H1 (cell line): ENCODE data around the gene ZSCAN20. TPM values are rescaled to one million over a fixed set of nuclear protein-coding genes. Genes with fewer than 3 reads are reported as not detected.

Source experiments
- CTCF ChIA-PET: fragments of 300-600 bp; sonication (Branson Sonifier 250); formaldehyde crosslinking; loops from one replicate; lab custom pipeline; 2021; ENCODE audit not compliant: partially characterized antibody; lab: Charles Lee
- POLR2A ChIA-PET: fragments of 300-600 bp; sonication (Branson Sonifier 250); formaldehyde crosslinking; loops from one replicate; lab custom pipeline; 2021; ENCODE audit warnings: inconsistent platforms; ENCODE audit not compliant: partially characterized antibody; lab: Charles Lee
- DNase-seq, 2 experiments: peaks; one replicate each; pipeline versions ENCODE4 v3.0.0 to v3.0.0-alpha.2; 2010 to 2022; ENCODE audit warnings: low spot score in 2 of 2, low read depth in 1 of 2, mixed read lengths in 1 of 2
- FAIRE-seq: peaks from 2 replicates; lab custom pipeline; 2011; peaks lifted over from hg19 to GRCh38; lab: Jason Lieb, UNC
- H2AFZ ChIP-seq: 2 replicates; pipeline ENCODE4 v1.8.1; 2012; ENCODE audit warnings: low read length, inconsistent platforms
- H2AK5ac ChIP-seq: 2 replicates; pipeline ENCODE4 v1.6.1; 2013; ENCODE audit warnings: low read depth, low read length
- H2BK120ac ChIP-seq: replicated peaks from 2 replicates; pipeline ENCODE3; 2013; ENCODE audit warnings: low read depth, low read length, inconsistent platforms
- H2BK12ac ChIP-seq: 2 replicates; pipeline ENCODE4 v1.6.1; 2013; ENCODE audit warnings: low read depth, low read length
- H2BK15ac ChIP-seq: 2 replicates; pipeline ENCODE4 v1.6.1; 2013; ENCODE audit warnings: low read length
- H2BK20ac ChIP-seq: 2 replicates; pipeline ENCODE4 v1.6.1; 2013; ENCODE audit warnings: low read length
- H2BK5ac ChIP-seq: 2 replicates; pipeline ENCODE4 v1.6.1; 2013; ENCODE audit warnings: low read depth, low read length
- H3K14ac ChIP-seq: 2 replicates; pipeline ENCODE4 v1.6.1; 2013; ENCODE audit warnings: inconsistent platforms; ENCODE audit not compliant: insufficient read length
- H3K18ac ChIP-seq: 2 replicates; pipeline ENCODE4 v1.6.1; 2013; ENCODE audit warnings: low read length; ENCODE audit errors: extremely low read depth
- H3K23ac ChIP-seq: 2 replicates; pipeline ENCODE4 v1.6.1; 2013; ENCODE audit warnings: inconsistent platforms; ENCODE audit not compliant: insufficient read length
- H3K23me2 ChIP-seq: 2 replicates; pipeline ENCODE4 v1.6.1; 2013; ENCODE audit warnings: low read depth, low read length
- H3K27ac ChIP-seq: 2 replicates; pipeline ENCODE4 v1.6.1; 2011; ENCODE audit warnings: low read depth, low read length, inconsistent platforms
- H3K27me3 ChIP-seq, 4 experiments: replicated peaks in 1 of 4; 1 replicate in 1 of 4; 2 replicates in 3 of 4; pipeline versions ENCODE4 v1.6.1 to v1.8.1; 2011 to 2013; ENCODE audit warnings: low read length in 3 of 4, mild to moderate bottlenecking in 3 of 4, inconsistent platforms in 2 of 4, mixed read lengths in 2 of 4, moderate library complexity in 1 of 4; ENCODE audit not compliant: control insufficient read depth in 3 of 4, insufficient read depth in 3 of 4; ENCODE audit errors: extremely low read depth in 1 of 4
- H3K36me3 ChIP-seq, 4 experiments: 2 replicates each; pipeline versions ENCODE4 v1.6.1 to v1.8.1; 2011 to 2013; ENCODE audit warnings: mild to moderate bottlenecking in 4 of 4, low read length in 3 of 4, moderate library complexity in 2 of 4, control low read depth in 1 of 4, inconsistent platforms in 1 of 4; ENCODE audit not compliant: insufficient read depth in 4 of 4, control insufficient read depth in 2 of 4
- H3K4ac ChIP-seq: replicated peaks from 2 replicates; pipeline ENCODE3; 2013; ENCODE audit warnings: low read length, low read depth, mixed read lengths, inconsistent platforms; ENCODE audit not compliant: insufficient read length
- H3K4me1 ChIP-seq, 4 experiments: replicated peaks in 1 of 4; 1 replicate in 1 of 4; 2 replicates in 3 of 4; pipeline versions ENCODE4 v1.6.1 to v1.8.1; 2011 to 2013; ENCODE audit warnings: low read length in 3 of 4, inconsistent platforms in 2 of 4, mixed read lengths in 1 of 4; ENCODE audit not compliant: insufficient read depth in 4 of 4, control insufficient read depth in 3 of 4
- H3K4me2 ChIP-seq, 2 experiments: 2 replicates each; pipeline versions ENCODE4 v1.6.1 to v1.8.1; 2011 to 2013; ENCODE audit warnings: low read depth in 2 of 2, low read length in 2 of 2, control low read depth in 1 of 2, inconsistent platforms in 1 of 2, mild to moderate bottlenecking in 1 of 2; ENCODE audit not compliant: insufficient read depth in 1 of 2
- H3K4me3 ChIP-seq, 4 experiments: fragments of 200-600, 300-600 bp in 1 of 4; sonication (generic), shearing (Covaris generic), sonication (Bioruptor Twin) in 1 of 4; 2 replicates each; pipeline versions ENCODE4 v1.5.1 to v1.8.1; 2011 to 2016; ENCODE audit warnings: low read length in 4 of 4, low read depth in 3 of 4, control low read depth in 2 of 4, inconsistent platforms in 2 of 4, mild to moderate bottlenecking in 2 of 4, mixed read lengths in 1 of 4, moderate library complexity in 1 of 4; ENCODE audit not compliant: insufficient read depth in 2 of 4; ENCODE audit errors: extremely low read depth in 1 of 4
- H3K56ac ChIP-seq: replicated peaks from 2 replicates; pipeline ENCODE3; 2013; ENCODE audit warnings: low read depth, mild to moderate bottlenecking, mixed read lengths, low read length, inconsistent platforms; ENCODE audit not compliant: insufficient read length
- H3K79me1 ChIP-seq: 2 replicates; pipeline ENCODE4 v1.6.1; 2013; ENCODE audit warnings: low read depth, low read length, control low read depth
- H3K79me2 ChIP-seq, 2 experiments: 2 replicates each; pipeline versions ENCODE4 v1.6.1 to v1.8.1; 2012 to 2013; ENCODE audit warnings: low read length in 2 of 2, mild to moderate bottlenecking in 2 of 2, inconsistent platforms in 1 of 2; ENCODE audit not compliant: insufficient read depth in 2 of 2, control insufficient read depth in 1 of 2
- H3K9ac ChIP-seq, 4 experiments: replicated peaks in 1 of 4; 1 replicate in 1 of 4; 2 replicates in 3 of 4; pipeline versions ENCODE4 v1.6.1 to v1.8.1; 2011 to 2013; ENCODE audit warnings: low read depth in 3 of 4, low read length in 3 of 4, control low read depth in 2 of 4, mild to moderate bottlenecking in 2 of 4, moderate library complexity in 2 of 4, inconsistent platforms in 1 of 4; ENCODE audit errors: extremely low read depth in 1 of 4
- H3K9me3 ChIP-seq, 2 experiments: 2 replicates each; pipeline versions ENCODE4 v1.6.1 to v1.8.1; 2012 to 2013; ENCODE audit warnings: mild to moderate bottlenecking in 2 of 2, moderate library complexity in 2 of 2, control low read depth in 1 of 2, inconsistent platforms in 1 of 2, low read depth in 1 of 2, low read length in 1 of 2, mixed read lengths in 1 of 2; ENCODE audit not compliant: insufficient read depth in 2 of 2
- H4K20me1 ChIP-seq, 2 experiments: replicated peaks in 1 of 2; 2 replicates each; pipeline versions ENCODE3 to v1.8.1; 2011 to 2013; ENCODE audit warnings: inconsistent platforms in 2 of 2, low read length in 2 of 2, mild to moderate bottlenecking in 1 of 2; ENCODE audit not compliant: insufficient read depth in 2 of 2, control insufficient read depth in 1 of 2
- H4K5ac ChIP-seq: 2 replicates; pipeline ENCODE4 v1.6.1; 2013; ENCODE audit warnings: low read length, low read depth, mixed read lengths, inconsistent platforms; ENCODE audit not compliant: insufficient read length
- H4K8ac ChIP-seq: 2 replicates; pipeline ENCODE4 v1.8.0; 2013; ENCODE audit warnings: mild to moderate bottlenecking, moderate library complexity, low read length, inconsistent platforms; ENCODE audit not compliant: insufficient read depth; ENCODE audit errors: extremely low read depth
- H4K91ac ChIP-seq: replicated peaks from 2 replicates; pipeline ENCODE3; 2013; ENCODE audit warnings: low read length, mixed read lengths, inconsistent platforms; ENCODE audit not compliant: insufficient read length
- WGBS, 2 experiments: shearing (Covaris generic) in 1 of 2; methylation state at CpG; one replicate each; pipeline versions ENCODE4 v1.1.6 to v1.1.7; 2013 to 2015; ENCODE audit warnings: low lambda C conversion rate in 2 of 2, mixed read lengths in 2 of 2, inconsistent platforms in 1 of 2, low coverage in 1 of 2, missing lambda C conversion rate in 1 of 2; ENCODE audit not compliant: insufficient replicate concordance in 2 of 2, insufficient coverage in 1 of 2, insufficient read length in 1 of 2; ENCODE audit errors: extremely low coverage in 1 of 2, missing lambda C conversion rate in 1 of 2; 5-methylcytosine and 5-hydroxymethylcytosine counted together
- polyA plus RNA-seq, 7 experiments: library from polyadenylated mRNA; depleted of rRNA in 3 of 7; stranded (reverse) in 5 of 7; unstranded in 2 of 7; fragments of >200 nt in 5 of 7; fragments of 200-250 nt in 2 of 7; gene quantifications; 1 replicate in 5 of 7; 2 replicates in 1 of 7; 4 replicates in 1 of 7; pipeline versions ENCODE4 v1.2.1 to v1.2.3, GENCODE V29; 2011 to 2013; ENCODE audit warnings: missing spikeins in 2 of 7, mixed read lengths in 2 of 7
- total RNA-seq: library from RNA; stranded (reverse); fragmentation: NEBNext Ultra II Directional; extraction: Animal tissue kit (Norgen Biotek cat#: 25700); gene quantifications from 2 replicates; pipeline ENCODE4 v1.2.1, GENCODE V29; 2021
- TF ChIP-seq, protein P1 (sequence below): IDR thresholded peaks from 2 replicates; pipeline ENCODE4 v1.6.1; 2012; ENCODE audit warnings: inconsistent platforms

ZSCAN20 gene
- total and polyA plus RNA-seq, 2 of the 8 experiments (the other 6 are each of a cell fraction or from before 2014, with no cell fraction given), result 0.70 to 3.4 TPM

GRCh38 chr1:33524586-33524985, 52.1 kb downstream of the ZSCAN20 start:
- WGBS, 2 experiments, result 90% methylated on average over 3 of the region's 3 CpGs; no CpG with 5 or more reads in 1 of the 2 experiments
- no peak for FAIRE-seq
- no peak overlapping the region for H3K18ac ChIP-seq
- TF ChIP-seq, protein P1, sequence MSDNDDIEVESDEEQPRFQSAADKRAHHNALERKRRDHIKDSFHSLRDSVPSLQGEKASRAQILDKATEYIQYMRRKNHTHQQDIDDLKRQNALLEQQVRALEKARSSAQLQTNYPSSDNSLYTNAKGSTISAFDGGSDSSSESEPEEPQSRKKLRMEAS, result no peak

More at GRCh38 chr1:33524586-33524985, 52.1 kb downstream of the ZSCAN20 start:
- Histone ChIP-seq H3K79me2 (no peaks in the 10 kb centered on the region), H3K23ac (no peak overlapping the region), H2BK120ac (no peak overlapping the region), H2BK20ac (no peak overlapping the region), H3K36me3 (peaks cover 0 to 4% (median 2%) of the 10 kb centered on the region in 4 experiments; a peak in 3 of 8 replicates), H3K79me1 (no peaks in the 10 kb centered on the region), H3K4ac (no peak overlapping the region), H3K14ac (no peak overlapping the region), H3K56ac (no peak overlapping the region), H4K5ac (no peak overlapping the region), H2BK5ac (no peak overlapping the region), H2BK12ac (no peak overlapping the region), H4K91ac (no peak overlapping the region), H3K27ac (no peak overlapping the region), H3K23me2 (no peaks in the 10 kb centered on the region), H4K8ac (no peak overlapping the region), H2BK15ac (no peak overlapping the region), H2AK5ac (no peak overlapping the region), H3K9me3 (no peaks in the 10 kb centered on the region), H3K27me3 (no peaks in the 10 kb centered on the region), H4K20me1 (peaks cover 2% of the 10 kb centered on the region in 2 experiments), H3K4me1 (no peaks in the 10 kb centered on the region), H3K4me3 (no peak overlapping the region), H2AFZ (no peak overlapping the region), H3K9ac (no peak overlapping the region), H3K4me2 (no peak overlapping the region)
- no peak for DNase-seq
- ChIA-PET POLR2A (no interaction called here), CTCF (no interaction called here)
